Hepatocyte (in vitro differentiated cells): Measurements from ENCODE around the gene COL8A2.

Experiments
- EZH2 ChIP-seq: fragments of 200-600 bp; sonication (generic); IDR thresholded peaks from 2 replicates; pipeline ENCODE4 v1.6.1; 2016; ENCODE audit warnings: antibody characterized with exemption, mild to moderate bottlenecking, borderline replicate concordance
- EZH2phosphoT487 ChIP-seq: fragments of 200-600 bp; sonication (generic); IDR thresholded peaks from one replicate; pipeline ENCODE4 v1.6.1; 2018; ENCODE audit warnings: antibody characterized with exemption, mild to moderate bottlenecking, low read depth, moderate library complexity; ENCODE audit not compliant: unreplicated experiment, severe bottlenecking
- TF ChIP-seq, protein P1 (sequence below): fragments of 200-600 bp; sonication (generic); IDR thresholded peaks from 2 replicates; pipeline ENCODE4 v1.5.1; 2016; ENCODE audit warnings: antibody characterized with exemption, mild to moderate bottlenecking; ENCODE audit not compliant: poor library complexity

DNA sequence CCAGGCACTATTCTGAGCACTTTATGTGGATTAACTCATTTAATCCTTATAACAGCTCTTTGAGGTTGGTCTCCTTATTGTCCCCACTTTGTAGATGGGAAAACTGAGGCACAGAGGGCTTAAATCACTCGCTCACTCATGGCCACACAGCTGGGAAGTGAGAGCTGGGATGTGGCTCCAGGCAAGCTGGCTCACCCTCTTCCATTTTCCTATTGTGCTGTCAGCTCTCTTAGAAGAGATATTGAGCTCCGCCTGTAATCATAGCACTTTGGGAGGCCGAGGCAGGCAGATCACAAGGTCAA, 3.8 kb upstream of the COL8A2 start:
- TF ChIP-seq, protein P1, sequence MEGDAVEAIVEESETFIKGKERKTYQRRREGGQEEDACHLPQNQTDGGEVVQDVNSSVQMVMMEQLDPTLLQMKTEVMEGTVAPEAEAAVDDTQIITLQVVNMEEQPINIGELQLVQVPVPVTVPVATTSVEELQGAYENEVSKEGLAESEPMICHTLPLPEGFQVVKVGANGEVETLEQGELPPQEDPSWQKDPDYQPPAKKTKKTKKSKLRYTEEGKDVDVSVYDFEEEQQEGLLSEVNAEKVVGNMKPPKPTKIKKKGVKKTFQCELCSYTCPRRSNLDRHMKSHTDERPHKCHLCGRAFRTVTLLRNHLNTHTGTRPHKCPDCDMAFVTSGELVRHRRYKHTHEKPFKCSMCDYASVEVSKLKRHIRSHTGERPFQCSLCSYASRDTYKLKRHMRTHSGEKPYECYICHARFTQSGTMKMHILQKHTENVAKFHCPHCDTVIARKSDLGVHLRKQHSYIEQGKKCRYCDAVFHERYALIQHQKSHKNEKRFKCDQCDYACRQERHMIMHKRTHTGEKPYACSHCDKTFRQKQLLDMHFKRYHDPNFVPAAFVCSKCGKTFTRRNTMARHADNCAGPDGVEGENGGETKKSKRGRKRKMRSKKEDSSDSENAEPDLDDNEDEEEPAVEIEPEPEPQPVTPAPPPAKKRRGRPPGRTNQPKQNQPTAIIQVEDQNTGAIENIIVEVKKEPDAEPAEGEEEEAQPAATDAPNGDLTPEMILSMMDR, result no peak
- TF ChIP-seq EZH2 (no peak), EZH2phosphoT487 (no peak)
